Measurements from ENCODE around the gene EPB41L2.

EPB41L2 gene

GRCh38 chr6:131062241-131063027 lies 611 bp downstream of the EPB41L2 start:
- DNase-seq (ENCODE audit: low read depth in 2 of 2, low spot score in 1 of 2), result no peak

GRCh38 chr6:131061751-131062119 lies 1.3 kb downstream of the EPB41L2 start:
- DNase-seq (ENCODE audit: low read depth in 2 of 2, low spot score in 1 of 2), result no peak

GRCh38 chr6:131061041-131061750 lies 1.8 kb downstream of the EPB41L2 start:
- DNase-seq (ENCODE audit: low read depth in 2 of 2, low spot score in 1 of 2), result no peak

GRCh38 chr6:131060311-131060710 lies 2.7 kb downstream of the EPB41L2 start:
- DNase-seq (ENCODE audit: low read depth in 2 of 2, low spot score in 1 of 2), result no peak

- DNase-seq (ENCODE audit: low read depth in 2 of 2, low spot score in 1 of 2), result no peak
These were observed 3.6 kb downstream of the EPB41L2 start for GRCh38 chr6:131059486-131059885.

- DNase-seq (ENCODE audit: low read depth in 2 of 2, low spot score in 1 of 2), result no peak
These were observed 4.8 kb downstream of the EPB41L2 start for GRCh38 chr6:131058236-131058635.

GRCh38 chr6:131054392-131055250 lies 8.4 kb downstream of the EPB41L2 start:
- DNase-seq (ENCODE audit: low read depth in 2 of 2, low spot score in 1 of 2), result no peak

GRCh38 chr6:131053546-131054240 lies 9.4 kb downstream of the EPB41L2 start:
- DNase-seq (ENCODE audit: low read depth in 2 of 2, low spot score in 1 of 2), result no peak

- DNase-seq (ENCODE audit: low read depth in 2 of 2, low spot score in 1 of 2), result no peak
These were observed 10.9 kb downstream of the EPB41L2 start for GRCh38 chr6:131052181-131052580.

GRCh38 chr6:131051341-131051740 lies 11.7 kb downstream of the EPB41L2 start:
- no peak for DNase-seq (ENCODE audit: low read depth in 2 of 2, low spot score in 1 of 2)

- DNase-seq (ENCODE audit: low read depth in 2 of 2, low spot score in 1 of 2), result no peak
These were observed 13.4 kb downstream of the EPB41L2 start for GRCh38 chr6:131049608-131050007.

GRCh38 chr6:131048933-131049515 lies 14.0 kb downstream of the EPB41L2 start:
- no peak for DNase-seq (ENCODE audit: low read depth in 2 of 2, low spot score in 1 of 2)

GRCh38 chr6:131048459-131048858 lies 14.6 kb downstream of the EPB41L2 start:
- no peak for DNase-seq (ENCODE audit: low read depth in 2 of 2, low spot score in 1 of 2)

- no peak for DNase-seq (ENCODE audit: low read depth in 2 of 2, low spot score in 1 of 2)
These were observed 17.9 kb downstream of the EPB41L2 start for GRCh38 chr6:131045139-131045538.

- no peak for DNase-seq (ENCODE audit: low read depth in 2 of 2, low spot score in 1 of 2)
These were observed 19.1 kb downstream of the EPB41L2 start for GRCh38 chr6:131043902-131044447.

GRCh38 chr6:131042664-131043063 lies 20.4 kb downstream of the EPB41L2 start:
- DNase-seq (ENCODE audit: low read depth in 2 of 2, low spot score in 1 of 2), result no peak

- no peak for DNase-seq (ENCODE audit: low read depth in 2 of 2, low spot score in 1 of 2)
These were observed 21.2 kb downstream of the EPB41L2 start for GRCh38 chr6:131041814-131042213.

- DNase-seq (ENCODE audit: low read depth in 2 of 2, low spot score in 1 of 2), result no peak
These were observed 22.2 kb downstream of the EPB41L2 start for GRCh38 chr6:131040866-131041265.

- no peak for DNase-seq (ENCODE audit: low read depth in 2 of 2, low spot score in 1 of 2)
These were observed 23.7 kb downstream of the EPB41L2 start for GRCh38 chr6:131039345-131039680.

- no peak for DNase-seq (ENCODE audit: low read depth in 2 of 2, low spot score in 1 of 2)
These were observed 24.3 kb downstream of the EPB41L2 start for GRCh38 chr6:131038597-131039344.
